Right lobe of liver (tissue), 6 donors: Measurements from ENCODE around the gene SEMA3C. TPM values are rescaled to one million over a fixed set of nuclear protein-coding genes. Genes with fewer than 3 reads are reported as not detected.

Source experiments
- ATAC-seq, 4 donors: fragments of 200-7000 bp; cut with Tn5 transposase; one replicate each; pipeline ENCODE4 v1.9.1; 2020; ENCODE audit warnings: mild to moderate bottlenecking in 4 of 4, moderate library complexity in 4 of 4
- DNase-seq, 3 donors: peaks; one replicate each; pipeline ENCODE4 v3.0.0-alpha.2; 2020
- H3K27ac ChIP-seq, 3 donors: fragments of 200-600 bp; one replicate each; pipeline ENCODE4 v1.8.0; 2022
- H3K27me3 ChIP-seq, 2 donors: fragments of 200-600 bp; one replicate each; pipeline ENCODE4 v1.8.0; 2022
- H3K36me3 ChIP-seq, 4 donors: fragments of 200-600 bp; sonication (generic) in 1 of 4; one replicate each; pipeline versions ENCODE4 v1.5.1 to v1.8.0; 2017 to 2022; ENCODE audit warnings: control low read depth in 1 of 4
- H3K4me1 ChIP-seq, 4 donors: fragments of 200-600 bp; sonication (generic) in 1 of 4; one replicate each; pipeline versions ENCODE4 v1.5.1 to v1.8.0; 2017 to 2022; ENCODE audit warnings: control low read depth in 1 of 4
- H3K4me3 ChIP-seq, 3 donors: fragments of 200-600 bp; one replicate each; pipeline ENCODE4 v1.8.0; 2022
- H3K9me3 ChIP-seq, 4 donors: fragments of 200-600 bp; sonication (generic) in 1 of 4; one replicate each; pipeline versions ENCODE4 v1.5.1 to v1.8.0; 2017 to 2022; ENCODE audit warnings: control low read depth in 1 of 4
- POLR2A ChIP-seq: fragments of 450-650 bp; IDR thresholded peaks from one replicate; pipeline ENCODE4 v1.6.1; 2017; ENCODE audit warnings: antibody characterized with exemption, mild to moderate bottlenecking
- WGBS: methylation state at CpG from one replicate; pipeline ENCODE4 v1.1.6; 2018; ENCODE audit warnings: low coverage, low lambda C conversion rate; ENCODE audit not compliant: insufficient coverage; ENCODE audit errors: missing lambda C conversion rate; 5-methylcytosine and 5-hydroxymethylcytosine counted together
- intact Hi-C, 2 donors: fragments of 100-400 bp; cut with DNase I; formaldehyde crosslinking; loops; one replicate each; pipeline versions ENCODE4 v1.11.2 to v1.14.1; 2022
- total RNA-seq, 6 experiments: library from RNA; depleted of rRNA in 2 of 6; stranded (reverse); fragments of >200 nt in 2 of 6; fragmentation: NEBNext Ultra II Directional in 3 of 6; extraction: Animal tissue kit (Norgen Biotek cat#: 25700) in 3 of 6; gene quantifications; one replicate each; pipeline versions ENCODE4 v1.1.0 to v1.2.4, GENCODE V29; 2016 to 2023
- TF ChIP-seq, protein P1 (sequence below), 4 donors: fragments of 200-600 bp in 3 of 4; fragments of 450-650 bp in 1 of 4; IDR thresholded peaks; one replicate each; pipeline versions ENCODE4 v1.5.1 to v1.8.0; 2016 to 2022; ENCODE audit warnings: antibody characterized with exemption in 4 of 4, mild to moderate bottlenecking in 2 of 4
- donor health status: DM: no; HTN: yes; CAD: no.
- donor health status: DM: no; HTN: no; CAD: no.
- donor health status: DM: no; HTN: no; CAD: no.
- donor health status: DM: no; HTN: yes; CAD: no.
- donor health status: DM: no; HTN: yes; CAD: no.

SEMA3C gene
- total RNA-seq, 6 experiments from 2014 or later, result 0.23 to 1.3 (median 0.53) TPM

DNA sequence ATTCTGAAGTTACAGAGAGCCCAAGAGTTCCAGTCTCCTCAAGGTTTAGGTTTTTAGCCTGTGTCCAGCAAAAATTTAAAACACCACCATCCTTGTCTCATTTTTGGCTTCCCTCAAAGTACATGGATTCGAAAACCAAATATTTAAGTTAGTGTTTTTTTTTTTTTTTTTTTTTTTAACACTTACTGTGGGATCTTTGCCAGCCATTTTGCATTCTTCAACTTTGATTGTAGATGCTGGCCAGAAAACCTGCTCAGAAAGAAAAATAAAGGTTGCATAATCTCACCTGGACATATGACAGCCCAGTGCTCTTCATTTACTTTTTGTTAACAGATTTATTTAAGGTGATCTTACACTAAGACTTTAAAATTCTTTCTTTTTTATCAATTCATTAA lies 91.6 kb downstream of the SEMA3C start:
- WGBS, result 20% methylated on average over 1 of the region's 1 CpG
- H3K36me3 ChIP-seq, result no peaks in the 10 kb centered on the region
- H3K27me3 ChIP-seq, result no peaks in the 10 kb centered on the region
- ATAC-seq (peak in 1 of 4 donors; percentile 69), DNase-seq (no peak)
- H3K27ac ChIP-seq, result no peak overlapping the region
- no peaks in the 10 kb centered on the region for H3K9me3 ChIP-seq
- H3K4me1 ChIP-seq, result no peaks in the 10 kb centered on the region
- no peak overlapping the region for H3K4me3 ChIP-seq
- no peak for TF ChIP-seq POLR2A
- TF ChIP-seq, protein P1, sequence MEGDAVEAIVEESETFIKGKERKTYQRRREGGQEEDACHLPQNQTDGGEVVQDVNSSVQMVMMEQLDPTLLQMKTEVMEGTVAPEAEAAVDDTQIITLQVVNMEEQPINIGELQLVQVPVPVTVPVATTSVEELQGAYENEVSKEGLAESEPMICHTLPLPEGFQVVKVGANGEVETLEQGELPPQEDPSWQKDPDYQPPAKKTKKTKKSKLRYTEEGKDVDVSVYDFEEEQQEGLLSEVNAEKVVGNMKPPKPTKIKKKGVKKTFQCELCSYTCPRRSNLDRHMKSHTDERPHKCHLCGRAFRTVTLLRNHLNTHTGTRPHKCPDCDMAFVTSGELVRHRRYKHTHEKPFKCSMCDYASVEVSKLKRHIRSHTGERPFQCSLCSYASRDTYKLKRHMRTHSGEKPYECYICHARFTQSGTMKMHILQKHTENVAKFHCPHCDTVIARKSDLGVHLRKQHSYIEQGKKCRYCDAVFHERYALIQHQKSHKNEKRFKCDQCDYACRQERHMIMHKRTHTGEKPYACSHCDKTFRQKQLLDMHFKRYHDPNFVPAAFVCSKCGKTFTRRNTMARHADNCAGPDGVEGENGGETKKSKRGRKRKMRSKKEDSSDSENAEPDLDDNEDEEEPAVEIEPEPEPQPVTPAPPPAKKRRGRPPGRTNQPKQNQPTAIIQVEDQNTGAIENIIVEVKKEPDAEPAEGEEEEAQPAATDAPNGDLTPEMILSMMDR (IDR thresholded peaks at IDR 0.05), result no peak
- intact Hi-C loops, result no loop called here

DNA sequence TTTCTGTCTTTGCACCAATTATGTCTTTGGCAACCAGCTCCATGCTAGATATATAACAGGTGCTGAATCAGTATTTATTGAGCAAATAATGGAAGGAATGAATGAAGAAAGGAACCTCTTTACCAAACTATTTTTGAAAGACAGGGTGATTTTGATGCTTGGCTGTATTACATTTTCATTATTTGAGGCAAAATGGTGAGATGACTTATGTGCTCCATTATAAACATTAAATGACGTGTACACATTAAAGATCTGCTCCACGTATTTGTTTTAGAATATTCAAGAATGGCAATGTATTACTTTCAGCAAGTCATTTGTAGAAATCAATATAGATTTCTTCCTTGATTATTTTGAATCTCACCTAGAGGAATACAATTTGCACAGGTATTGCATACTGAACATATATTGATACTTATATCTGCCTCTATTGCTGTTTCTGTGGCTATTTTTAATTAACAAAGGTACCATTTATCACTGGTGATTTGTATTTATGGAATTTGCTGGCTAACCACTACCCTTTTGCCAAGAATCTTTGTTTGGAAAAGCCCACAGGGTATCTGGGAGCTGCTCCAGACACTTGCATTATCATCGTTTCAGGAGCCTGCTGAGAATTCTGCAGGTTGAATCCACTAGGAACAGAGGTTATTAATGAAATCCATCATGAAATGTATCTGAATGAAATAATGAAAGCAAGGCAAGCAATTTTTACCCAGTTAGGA lies 92.2 kb downstream of the SEMA3C start:
- WGBS, result 22% methylated on average over 3 of the region's 3 CpGs
- Histone ChIP-seq H3K4me3 (no peak overlapping the region), H3K9me3 (no peaks in the 10 kb centered on the region), H3K4me1 (no peaks in the 10 kb centered on the region), H3K27ac (no peak overlapping the region), H3K27me3 (no peaks in the 10 kb centered on the region), H3K36me3 (no peaks in the 10 kb centered on the region)
- intact Hi-C loops, result no loop called here
- no peak for DNase-seq
- peak in 1 of 4 donors; percentile 46 for ATAC-seq
- TF ChIP-seq POLR2A, result no peak
- TF ChIP-seq, protein P1 (IDR thresholded peaks at IDR 0.05), result no peak

DNA sequence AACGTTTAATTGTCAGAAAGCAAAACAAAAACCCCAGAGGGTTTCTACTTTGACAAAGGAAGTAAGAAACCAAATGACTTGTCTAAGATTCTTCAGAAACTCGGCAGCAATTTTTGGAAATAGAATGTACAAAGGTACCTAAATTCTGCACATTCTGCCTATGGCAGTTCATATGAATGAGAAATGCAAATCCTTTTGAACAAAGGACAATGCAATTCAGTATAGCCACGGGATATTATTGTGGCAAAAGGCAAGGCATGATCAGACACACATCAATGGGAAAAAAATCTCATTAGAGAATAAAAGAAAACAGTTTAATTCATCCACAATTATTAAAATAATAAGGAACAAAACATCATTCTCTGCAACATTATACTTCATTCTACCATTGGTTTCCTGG lies 93.4 kb downstream of the SEMA3C start:
- Histone ChIP-seq H3K27ac (no peak overlapping the region), H3K4me3 (no peak overlapping the region), H3K4me1 (no peaks in the 10 kb centered on the region), H3K36me3 (no peaks in the 10 kb centered on the region), H3K27me3 (no peaks in the 10 kb centered on the region), H3K9me3 (no peaks in the 10 kb centered on the region)
- 40% methylated on average over 3 of the region's 3 CpGs for WGBS
- intact Hi-C loops, result no loop called here
- ATAC-seq, result no peak
- no peak for DNase-seq
- TF ChIP-seq, protein P1 (IDR thresholded peaks at IDR 0.05), result no peak
- no peak for TF ChIP-seq POLR2A

DNA sequence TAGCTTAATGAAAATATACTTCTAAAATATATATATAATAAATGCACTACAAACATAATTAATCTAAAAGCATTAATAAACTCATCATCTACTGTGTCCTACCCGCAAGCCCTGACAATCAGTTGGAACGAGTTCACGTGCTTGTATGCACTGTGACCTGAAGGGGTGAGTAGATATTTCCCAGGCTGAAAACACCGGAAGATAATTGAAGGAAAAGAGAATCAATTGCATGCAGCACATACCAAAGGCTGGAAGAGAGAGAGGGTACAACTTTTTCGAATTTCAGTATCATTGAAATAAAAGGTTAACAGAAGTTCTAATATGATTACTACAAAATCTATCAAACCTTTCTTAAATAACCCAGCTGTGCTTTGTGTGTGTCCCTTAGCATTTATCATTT lies 94.6 kb downstream of the SEMA3C start:
- Histone ChIP-seq H3K27me3 (no peaks in the 10 kb centered on the region), H3K27ac (no peak overlapping the region)
- WGBS, result 31% methylated on average over 5 of the region's 5 CpGs

More for the DNA sequence above, 94.6 kb downstream of the SEMA3C start:
- no peak for DNase-seq
- no peaks in the 10 kb centered on the region for H3K9me3 ChIP-seq
- intact Hi-C loops, result no loop called here
- H3K36me3 ChIP-seq, result no peaks in the 10 kb centered on the region
- no peak for ATAC-seq
- H3K4me3 ChIP-seq, result no peak overlapping the region
- H3K4me1 ChIP-seq, result no peaks in the 10 kb centered on the region
- TF ChIP-seq, protein P1 (IDR thresholded peaks at IDR 0.05), result no peak
- TF ChIP-seq POLR2A, result no peak
